UCSD-AML1 (cell line): ENCODE results near the gene MEGF6.

Experiments
- DNase-seq: peaks from one replicate; lab custom pipeline; 2025; ENCODE audit not compliant: unreplicated experiment; lab: John Stamatoyannopoulos, UW

The MEGF6 gene

GRCh38 chr1:3460672-3461131, 150.6 kb downstream of the MEGF6 start:
- DNase-seq: no peak

DNA sequence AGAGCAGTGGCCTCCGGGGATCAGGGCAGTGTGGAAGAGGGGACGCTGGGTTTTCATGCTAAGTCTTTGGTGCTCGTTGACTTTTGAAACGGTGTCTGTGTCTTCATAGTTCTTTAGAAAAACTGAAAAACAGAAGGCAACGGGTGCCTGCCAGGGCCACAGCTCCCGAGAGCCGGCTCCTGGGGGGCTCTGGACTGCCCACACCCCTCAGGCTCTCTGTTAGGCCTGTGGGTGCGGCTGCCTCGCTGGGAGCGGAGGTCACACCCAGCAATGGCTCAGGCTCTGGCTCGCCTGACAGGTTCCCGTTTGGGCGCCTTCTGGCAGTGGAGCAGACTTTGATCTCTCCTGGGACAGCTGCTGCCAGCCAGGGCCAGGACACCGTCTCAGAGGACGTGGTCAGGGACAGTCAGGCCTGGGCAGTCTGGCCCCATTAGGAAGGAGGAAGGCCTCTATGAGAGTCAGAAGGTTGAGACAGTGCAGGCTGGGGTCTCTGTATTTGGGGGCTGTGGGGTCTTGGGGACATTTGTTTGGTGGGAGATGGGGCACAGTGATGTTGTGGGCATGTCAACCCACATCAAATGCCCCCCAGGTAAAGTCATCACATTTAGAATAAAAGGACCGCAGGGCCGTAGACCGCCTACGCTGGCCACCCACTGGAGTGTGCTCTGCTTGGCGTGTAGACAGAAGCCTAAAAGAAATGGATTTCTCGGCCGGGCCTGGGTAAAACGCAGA, 151.2 kb downstream of the MEGF6 start:
- no peak for DNase-seq

- no peak for DNase-seq
Observed at GRCh38 chr1:3459051-3459908, 152.0 kb downstream of the MEGF6 start.

GRCh38 chr1:3457910-3458883, 153.1 kb downstream of the MEGF6 start:
- DNase-seq: peak; percentile 47

DNA sequence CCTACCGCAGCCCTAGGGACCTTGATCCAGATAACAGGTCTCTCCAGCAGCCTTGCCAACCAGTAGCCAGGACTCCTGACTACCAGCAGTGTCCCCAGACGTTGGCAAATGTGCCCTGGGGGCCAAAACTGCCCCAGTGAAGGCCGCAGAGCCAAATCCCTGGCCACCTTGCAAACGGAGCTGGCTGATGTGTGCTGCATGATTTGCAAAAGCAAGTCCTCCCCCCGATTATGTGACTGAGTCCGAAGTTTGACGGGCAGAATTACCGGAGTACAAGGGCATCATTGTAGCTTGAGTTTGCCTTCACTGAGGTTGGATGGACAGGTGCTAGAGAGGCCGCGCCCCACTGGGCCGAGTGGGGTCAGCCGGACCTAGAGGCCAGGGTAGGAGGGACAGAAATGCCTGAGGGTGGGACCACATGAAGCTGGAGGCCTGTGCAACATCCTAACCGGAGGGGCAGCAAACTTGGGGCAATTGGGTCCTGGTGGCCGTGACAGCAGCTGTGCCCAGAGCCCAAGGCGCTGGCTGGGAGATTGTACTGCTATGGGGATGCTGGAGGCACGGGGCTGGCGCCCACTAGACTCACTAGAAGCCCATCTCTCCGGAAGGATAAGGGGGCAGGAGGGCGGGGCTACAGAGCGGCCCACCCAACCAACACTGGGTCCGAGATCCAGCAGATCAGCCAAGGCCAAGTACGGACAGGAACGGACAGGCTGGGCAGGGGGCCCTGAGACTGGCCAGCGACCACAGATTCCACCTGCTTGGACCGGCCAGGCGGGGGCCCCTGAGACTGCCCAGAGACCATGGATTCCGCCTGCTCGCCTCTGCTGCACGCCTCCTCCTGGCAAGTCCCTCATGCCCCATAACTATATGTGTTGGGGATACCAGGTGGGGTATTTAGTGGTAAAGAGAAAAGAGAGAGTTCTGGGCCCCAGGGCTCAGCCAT, 154.1 kb downstream of the MEGF6 start:
- no peak for DNase-seq

DNA sequence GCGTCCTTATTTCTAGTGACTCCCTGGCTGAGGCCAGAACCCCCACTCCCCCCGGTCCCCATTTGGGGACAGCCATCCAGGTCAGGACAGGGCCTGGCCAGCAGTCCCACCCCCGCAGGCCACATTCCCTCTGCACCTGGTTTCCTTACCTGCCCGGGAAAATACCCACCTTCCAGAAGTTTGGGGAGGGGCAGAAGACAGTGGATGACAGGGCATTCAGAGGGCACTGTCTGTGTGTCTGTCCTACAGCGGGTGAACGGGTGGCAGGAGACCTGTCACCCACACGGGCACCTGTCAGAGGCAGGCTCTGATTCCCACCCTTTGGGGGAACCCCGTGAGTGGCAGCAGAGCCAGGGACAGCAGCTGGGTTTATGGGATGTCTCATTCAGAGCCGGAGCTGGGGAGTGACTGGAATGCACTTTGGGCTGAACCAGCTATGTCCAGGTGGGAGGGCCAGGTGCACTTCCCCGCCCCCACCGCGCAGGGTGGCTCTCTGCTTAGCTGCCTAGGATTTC, 154.8 kb downstream of the MEGF6 start:
- DNase-seq: no peak

DNA sequence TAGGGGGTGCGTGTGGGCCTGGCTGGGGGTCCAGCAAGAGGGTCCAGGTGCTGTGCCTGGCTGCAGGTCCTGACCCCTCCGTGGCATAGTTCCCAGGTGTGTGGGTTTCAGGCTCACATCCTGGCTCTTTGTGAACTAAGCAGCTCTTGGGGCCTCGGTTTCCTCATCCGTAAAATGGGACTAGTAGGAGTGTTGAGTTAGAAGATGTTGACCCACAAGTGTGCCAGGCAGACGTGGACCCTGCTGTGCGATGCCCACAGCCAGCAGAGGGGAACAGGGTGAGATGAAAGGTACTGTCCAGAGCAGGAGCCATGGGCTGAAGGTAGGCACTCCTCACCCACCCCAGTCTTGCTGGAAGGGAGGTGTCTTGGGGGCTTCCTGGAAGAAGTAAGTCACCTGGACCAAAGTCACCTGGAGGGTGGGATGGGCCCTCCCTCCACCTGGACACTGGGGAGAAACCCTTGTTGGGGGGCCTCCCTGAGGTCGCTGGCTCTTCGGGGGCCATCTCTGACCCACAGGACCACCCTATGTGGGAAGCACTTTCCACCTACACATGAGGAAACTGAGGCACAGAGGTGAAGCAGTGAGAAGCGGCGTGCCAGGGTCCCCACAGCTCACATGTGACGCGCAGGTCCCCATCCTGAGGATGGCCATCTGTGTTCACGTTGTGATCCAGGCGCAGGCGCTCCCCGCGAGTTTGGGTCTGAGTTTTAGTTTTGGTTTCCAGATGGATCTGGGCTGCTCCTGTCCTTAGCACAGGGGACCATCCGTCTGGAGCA, 155.4 kb downstream of the MEGF6 start:
- no peak for DNase-seq

DNA sequence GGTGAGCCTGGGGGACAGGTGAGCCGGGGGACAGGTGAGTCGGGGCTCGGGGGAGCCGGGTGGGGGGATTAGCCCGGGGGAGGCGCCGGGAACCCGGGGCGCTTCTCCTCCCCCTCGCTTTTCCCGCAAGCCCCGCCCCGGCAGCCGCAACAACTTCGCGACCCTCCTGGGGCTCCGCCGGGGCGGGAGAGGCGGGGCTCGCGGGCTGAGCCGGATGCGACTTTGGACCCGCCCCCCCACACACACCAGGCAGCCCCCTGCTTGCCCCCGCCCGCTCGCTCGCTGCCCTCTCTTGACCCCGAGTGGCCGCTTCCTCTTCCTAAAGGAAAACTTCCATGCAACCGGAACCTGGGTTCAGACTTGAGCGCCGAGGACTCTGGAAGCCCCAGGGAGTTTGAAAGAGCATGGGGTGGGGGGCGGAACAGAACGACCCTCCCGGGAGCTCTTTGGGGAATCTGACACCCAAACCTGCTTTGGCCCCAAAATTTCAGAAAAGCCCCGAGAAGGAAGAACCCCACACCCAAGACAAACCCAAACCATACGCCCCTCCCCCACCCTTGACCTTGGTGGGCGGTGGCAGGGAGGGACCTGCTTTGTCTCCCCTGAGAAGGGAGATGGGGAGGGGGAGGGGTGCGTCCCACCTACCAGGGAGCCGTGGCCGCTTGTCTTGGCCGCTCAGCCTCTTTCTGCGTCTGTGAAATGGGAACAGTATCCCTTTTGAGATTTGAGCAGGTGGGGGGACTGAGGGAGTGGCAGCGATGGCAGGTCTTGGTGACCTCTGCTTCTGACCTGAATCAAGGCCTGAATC, 156.3 kb downstream of the MEGF6 start:
- peak; percentile 66 for DNase-seq

GRCh38 chr1:3453891-3454810, 157.2 kb downstream of the MEGF6 start, which contains the start of gene ARHGEF16:
Gene ARHGEF16 (plus strand): TSS chr1:3454665. CDS start chr1:3463085, 8,420 bp downstream.
- DNase-seq: peak; percentile 73

- DNase-seq: peak; percentile 75
Observed at GRCh38 chr1:3453203-3453761, 158.0 kb downstream of the MEGF6 start.

DNA sequence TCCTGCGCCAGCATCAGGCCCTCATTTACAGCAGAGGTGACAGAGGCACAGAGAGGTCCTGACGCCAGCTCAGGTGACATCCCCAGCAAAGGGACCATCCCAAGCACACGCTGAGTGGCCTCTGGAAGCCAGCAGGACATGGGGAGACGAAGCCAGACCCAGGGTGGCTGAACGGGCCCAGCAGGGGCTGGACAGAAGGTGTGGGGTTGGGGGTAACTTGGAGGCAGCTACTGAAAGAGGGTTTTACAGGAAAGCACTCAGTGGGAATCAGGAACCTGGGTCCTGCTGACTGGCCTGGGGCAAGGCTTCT, 158.5 kb downstream of the MEGF6 start:
- DNase-seq: no peak

- DNase-seq: no peak
Observed at GRCh38 chr1:3451994-3452865, 159.1 kb downstream of the MEGF6 start.

GRCh38 chr1:3450983-3451382, 160.3 kb downstream of the MEGF6 start:
- no peak for DNase-seq

GRCh38 chr1:3450202-3450863, 161.0 kb downstream of the MEGF6 start:
- no peak for DNase-seq

GRCh38 chr1:3444736-3445135, 166.6 kb downstream of the MEGF6 start:
- no peak for DNase-seq
